GM23338 (cell line): ENCODE data around the gene IKZF1.

ENCODE experiments used
- EZH2 ChIP-seq: fragments of 200-600 bp; sonication (generic); IDR thresholded peaks from one replicate; pipeline ENCODE4 v1.8.0; 2017; ENCODE audit warnings: antibody characterized with exemption, mild to moderate bottlenecking, low read depth; ENCODE audit not compliant: unreplicated experiment
- POLR2AphosphoS5 ChIP-seq: IDR thresholded peaks from 2 replicates; pipeline ENCODE4 v1.6.1; 2016; ENCODE audit warnings: antibody characterized with exemption, low read depth
- TF ChIP-seq, protein P1 (sequence below), 2 experiments: fragments of 200-600 bp in 1 of 2; sonication (generic) in 1 of 2; conservative IDR thresholded peaks; 2 replicates each; pipeline versions ENCODE4 v1.5.1 to v1.6.1; 2016 to 2017; ENCODE audit warnings: antibody characterized with exemption in 2 of 2, low read depth in 2 of 2, mild to moderate bottlenecking in 2 of 2, moderate library complexity in 1 of 2

DNA sequence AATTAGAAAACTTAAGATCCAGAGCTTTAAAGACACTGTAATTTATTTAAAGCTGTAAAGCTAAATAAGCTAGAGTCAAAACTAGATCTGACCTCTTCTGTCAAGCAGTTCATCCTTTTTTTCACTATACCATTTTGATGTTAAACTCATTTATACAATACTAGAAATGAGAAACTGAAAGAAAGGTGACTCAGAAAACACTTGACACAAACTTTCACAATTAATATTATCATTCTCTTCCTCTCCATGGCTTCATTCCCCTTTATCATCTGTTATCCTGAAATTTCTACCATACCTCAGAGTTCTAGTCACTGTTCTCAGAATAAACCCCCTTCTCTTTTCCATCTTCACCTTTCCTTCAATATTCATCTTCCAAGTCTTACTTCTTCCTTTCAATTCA lies 144.3 kb downstream of the IKZF1 start:
- TF ChIP-seq EZH2 = no peak
- no peak for TF ChIP-seq POLR2AphosphoS5
- TF ChIP-seq, protein P1, sequence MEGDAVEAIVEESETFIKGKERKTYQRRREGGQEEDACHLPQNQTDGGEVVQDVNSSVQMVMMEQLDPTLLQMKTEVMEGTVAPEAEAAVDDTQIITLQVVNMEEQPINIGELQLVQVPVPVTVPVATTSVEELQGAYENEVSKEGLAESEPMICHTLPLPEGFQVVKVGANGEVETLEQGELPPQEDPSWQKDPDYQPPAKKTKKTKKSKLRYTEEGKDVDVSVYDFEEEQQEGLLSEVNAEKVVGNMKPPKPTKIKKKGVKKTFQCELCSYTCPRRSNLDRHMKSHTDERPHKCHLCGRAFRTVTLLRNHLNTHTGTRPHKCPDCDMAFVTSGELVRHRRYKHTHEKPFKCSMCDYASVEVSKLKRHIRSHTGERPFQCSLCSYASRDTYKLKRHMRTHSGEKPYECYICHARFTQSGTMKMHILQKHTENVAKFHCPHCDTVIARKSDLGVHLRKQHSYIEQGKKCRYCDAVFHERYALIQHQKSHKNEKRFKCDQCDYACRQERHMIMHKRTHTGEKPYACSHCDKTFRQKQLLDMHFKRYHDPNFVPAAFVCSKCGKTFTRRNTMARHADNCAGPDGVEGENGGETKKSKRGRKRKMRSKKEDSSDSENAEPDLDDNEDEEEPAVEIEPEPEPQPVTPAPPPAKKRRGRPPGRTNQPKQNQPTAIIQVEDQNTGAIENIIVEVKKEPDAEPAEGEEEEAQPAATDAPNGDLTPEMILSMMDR (conservative IDR thresholded peaks at IDR 0.05; ENCODE audit: low read depth in 2 of 2) = no peak
